Effector memory CD4-positive, alpha-beta T cell (primary cell): ENCODE measurements around the gene RAD51D.
A peak's percentile ranks its signal among the peaks of the same experiment; 100 is the strongest.

Source experiments
- DNase-seq, 3 donors: peaks; one replicate each; pipeline ENCODE4 v3.0.0-alpha.2; 2020
- H3K27ac ChIP-seq: 2 replicates; pipeline ENCODE4 v1.7.0; 2013; ENCODE audit warnings: mild to moderate bottlenecking, low read length, moderate library complexity; ENCODE audit not compliant: insufficient read depth, poor library complexity, severe bottlenecking
- H3K27me3 ChIP-seq: replicated peaks from 2 replicates; pipeline ENCODE4 v1.7.0; 2013; ENCODE audit warnings: mild to moderate bottlenecking, low read length; ENCODE audit not compliant: insufficient read depth, control insufficient read depth, poor library complexity, severe bottlenecking
- H3K36me3 ChIP-seq: 2 replicates; pipeline ENCODE4 v1.7.0; 2013; ENCODE audit warnings: mild to moderate bottlenecking, low read length, moderate library complexity; ENCODE audit not compliant: control insufficient read depth, insufficient read depth
- H3K4me1 ChIP-seq: 2 replicates; pipeline ENCODE4 v1.7.0; 2013; ENCODE audit warnings: low read length, mild to moderate bottlenecking; ENCODE audit not compliant: control insufficient read depth, insufficient read depth, poor library complexity, severe bottlenecking
- H3K4me3 ChIP-seq: 2 replicates; pipeline ENCODE4 v1.7.0; 2013; ENCODE audit warnings: low read length, low read depth, mild to moderate bottlenecking; ENCODE audit not compliant: insufficient read depth, poor library complexity, severe bottlenecking
- H3K9me3 ChIP-seq: 2 replicates; pipeline ENCODE4 v1.7.0; 2013; ENCODE audit warnings: mild to moderate bottlenecking, low read length, moderate library complexity; ENCODE audit not compliant: control insufficient read depth
- total RNA-seq, 3 donors: gene quantifications; one replicate each; lab custom pipeline; 2026; lab: John Stamatoyannopoulos, UW

The RAD51D gene
- total RNA-seq, result 10.9 to 16.8 (median 14.9) reads per million in 3 donors

DNA sequence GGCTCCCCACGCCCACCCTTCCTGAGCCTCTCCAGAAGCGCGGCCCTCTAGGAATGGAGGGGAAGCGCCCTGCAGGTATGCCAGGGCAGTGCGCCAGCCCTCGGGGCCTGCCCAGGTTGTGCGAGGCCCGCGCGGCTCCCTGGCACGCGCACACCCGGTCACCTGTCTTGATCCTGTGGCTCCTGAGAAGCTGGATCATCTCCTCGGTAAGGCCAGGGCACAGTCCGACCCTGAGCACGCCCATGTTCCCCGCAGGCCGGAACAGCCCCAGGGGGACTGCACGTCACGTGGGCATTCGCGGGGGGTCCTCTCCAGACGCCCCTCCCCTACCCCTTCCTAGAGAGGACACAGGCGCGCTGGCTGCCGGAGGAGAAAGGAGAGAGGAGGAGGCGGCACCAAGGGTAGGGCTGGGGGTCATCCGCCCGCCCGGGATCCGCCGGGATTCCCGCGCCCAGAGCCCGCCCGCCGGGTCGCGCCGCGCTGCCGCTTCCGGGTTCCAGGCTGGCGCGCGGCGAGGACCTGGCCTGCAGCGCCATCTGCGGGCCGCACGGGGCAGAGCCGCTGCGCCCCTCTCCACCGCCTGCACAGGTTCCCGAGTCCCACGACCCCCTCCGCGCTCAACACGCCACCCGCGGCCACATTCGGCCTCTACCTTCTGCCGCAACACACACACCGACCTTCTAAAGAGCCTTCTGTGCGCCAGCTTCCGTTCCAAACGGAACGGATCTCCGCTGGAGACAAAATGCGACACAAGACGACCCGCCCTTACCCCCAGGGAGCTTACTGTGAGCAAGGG is at the start of gene RAD51D:
TSS of gene RAD51D (minus strand) at position 491 of the 796 bp plus-strand sequence. CDS start at position 244, 247 bp downstream.
- Histone ChIP-seq H3K27ac (peak within 1 kb of the TSS; percentile 72), H3K27me3 (no peaks in the 10 kb centered on the region), H3K36me3 (no peaks in the 10 kb centered on the region), H3K4me3 (peak within 1 kb of the TSS; percentile 76), H3K9me3 (no peaks in the 10 kb centered on the region), H3K4me1 (peaks cover 8% of the 10 kb centered on the region)
- DNase-seq, result peak; percentile 61 to 71 (median 64)

DNA sequence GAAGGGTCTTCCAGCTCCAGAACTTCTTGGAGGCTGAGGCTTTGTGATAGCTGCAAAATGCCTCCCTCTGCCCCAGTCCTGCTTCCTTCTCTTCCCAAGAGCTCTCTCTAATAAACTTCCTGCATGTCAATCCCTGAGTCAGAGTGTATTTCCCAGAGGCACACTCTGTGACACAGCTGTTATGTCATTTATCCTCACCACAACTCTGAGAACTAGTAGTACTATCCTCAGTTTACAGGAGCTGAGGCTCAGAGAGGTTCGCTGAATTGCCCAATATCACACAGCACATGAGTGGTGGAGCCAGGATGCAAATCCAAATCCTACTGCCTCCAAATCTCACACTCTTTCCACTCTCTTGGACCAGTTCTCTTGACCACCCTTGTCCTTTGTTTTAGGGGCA is 48.0 kb upstream of the RAD51D start:
- H3K9me3 ChIP-seq, result no peaks in the 10 kb centered on the region
- H3K27me3 ChIP-seq, result no peaks in the 10 kb centered on the region
- DNase-seq, result no peak
- no peaks in the 10 kb centered on the region for H3K36me3 ChIP-seq
- no peak overlapping the region for H3K27ac ChIP-seq
- peaks cover 17% of the 10 kb centered on the region for H3K4me1 ChIP-seq
- no peak overlapping the region for H3K4me3 ChIP-seq

DNA sequence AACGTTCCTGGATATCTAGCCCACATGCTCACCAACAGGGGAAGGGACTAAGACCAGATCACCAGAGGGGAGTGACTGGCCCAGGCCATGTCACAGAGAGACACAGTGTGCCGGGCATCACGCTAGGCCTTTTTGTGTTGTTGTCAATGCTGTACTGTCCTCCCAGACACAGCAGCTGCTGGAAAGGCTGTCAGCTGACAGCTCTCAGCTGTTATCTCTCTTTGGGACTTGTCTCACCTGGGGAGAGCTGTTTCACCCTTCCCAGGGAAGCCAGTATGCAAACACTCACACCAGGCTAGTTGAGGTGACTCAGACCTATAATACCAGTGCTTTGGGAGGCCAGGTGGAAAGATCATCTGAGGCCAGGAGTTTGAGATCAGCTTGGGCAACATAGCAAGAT is 47.4 kb upstream of the RAD51D start:
- H3K27me3 ChIP-seq, result no peaks in the 10 kb centered on the region
- DNase-seq, result no peak

DNA sequence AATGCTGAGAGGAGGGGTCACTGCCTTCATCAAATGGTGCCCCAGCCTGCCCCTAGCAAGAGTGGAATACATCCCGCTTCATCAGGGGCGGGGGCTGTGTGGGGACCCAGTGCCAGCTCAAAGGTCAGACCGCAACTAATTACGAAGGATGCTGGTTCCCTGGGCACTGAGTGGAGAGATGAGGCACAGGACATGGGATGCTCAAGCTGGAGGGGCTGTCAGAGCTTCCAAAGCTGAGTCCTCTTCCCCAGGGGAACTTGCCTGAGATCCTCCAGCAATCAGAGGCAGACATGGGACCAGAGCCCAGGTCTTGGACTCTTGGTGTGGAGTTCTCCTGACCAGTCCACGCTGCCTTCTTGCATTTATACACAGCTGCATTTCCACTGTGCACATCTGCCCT is 46.9 kb upstream of the RAD51D start:
- H3K27ac ChIP-seq, result no peak overlapping the region
- DNase-seq, result no peak
- no peaks in the 10 kb centered on the region for H3K9me3 ChIP-seq
- peaks cover 16% of the 10 kb centered on the region for H3K4me1 ChIP-seq
- no peaks in the 10 kb centered on the region for H3K36me3 ChIP-seq
- no peak overlapping the region for H3K4me3 ChIP-seq
- H3K27me3 ChIP-seq, result no peaks in the 10 kb centered on the region

More for the DNA sequence above, 47.4 kb upstream of the RAD51D start:
- Histone ChIP-seq H3K27ac (no peak overlapping the region), H3K4me1 (peaks cover 16% of the 10 kb centered on the region), H3K36me3 (no peaks in the 10 kb centered on the region), H3K9me3 (no peaks in the 10 kb centered on the region), H3K4me3 (no peak overlapping the region)

DNA sequence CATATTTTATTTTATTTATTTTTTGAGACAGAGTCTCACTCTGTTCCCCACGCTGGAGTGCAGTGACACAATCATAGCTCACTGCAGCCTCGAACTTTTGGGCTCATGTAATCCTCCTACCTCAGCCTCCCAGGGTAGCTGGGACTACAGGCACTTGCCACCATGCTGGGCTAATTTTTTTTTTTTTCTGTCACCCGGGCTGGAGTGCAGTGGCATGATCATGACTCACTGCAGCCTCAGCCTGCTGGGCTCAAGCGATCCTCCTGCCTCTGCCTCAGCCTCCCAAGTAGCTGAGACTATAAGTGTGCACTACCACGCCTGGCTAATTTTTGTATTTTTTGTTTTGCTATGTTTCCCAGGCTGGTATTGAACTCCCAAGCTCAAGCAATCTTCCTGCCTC is 45.1 kb upstream of the RAD51D start:
- Histone ChIP-seq H3K4me3 (no peak overlapping the region), H3K9me3 (no peaks in the 10 kb centered on the region), H3K27me3 (no peaks in the 10 kb centered on the region), H3K27ac (no peak overlapping the region), H3K36me3 (no peaks in the 10 kb centered on the region), H3K4me1 (peaks cover 26% of the 10 kb centered on the region)
- DNase-seq, result no peak

DNA sequence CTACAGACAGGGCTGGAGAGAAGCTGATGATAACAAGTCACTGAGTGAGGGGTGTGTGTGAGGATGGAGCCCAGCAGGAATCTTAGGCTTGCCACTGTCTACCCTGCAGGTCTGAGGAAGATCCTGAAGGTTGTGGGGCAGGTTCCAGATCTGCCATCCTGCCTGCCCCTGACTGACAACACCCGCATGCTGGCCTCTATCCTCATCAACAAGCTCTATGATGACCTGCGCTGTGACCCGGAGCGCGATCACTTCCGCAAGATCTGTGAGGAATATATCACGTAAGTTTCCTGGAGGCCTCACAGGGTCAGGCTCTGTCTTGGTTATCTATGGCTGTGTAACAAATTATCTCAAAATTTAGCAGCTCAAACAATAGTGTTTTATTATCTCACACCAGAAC is 44.2 kb upstream of the RAD51D start:
- no peak for DNase-seq
- Histone ChIP-seq H3K4me1 (peaks cover 26% of the 10 kb centered on the region), H3K9me3 (no peaks in the 10 kb centered on the region), H3K4me3 (no peak overlapping the region), H3K36me3 (no peaks in the 10 kb centered on the region), H3K27me3 (no peaks in the 10 kb centered on the region), H3K27ac (no peak overlapping the region)

DNA sequence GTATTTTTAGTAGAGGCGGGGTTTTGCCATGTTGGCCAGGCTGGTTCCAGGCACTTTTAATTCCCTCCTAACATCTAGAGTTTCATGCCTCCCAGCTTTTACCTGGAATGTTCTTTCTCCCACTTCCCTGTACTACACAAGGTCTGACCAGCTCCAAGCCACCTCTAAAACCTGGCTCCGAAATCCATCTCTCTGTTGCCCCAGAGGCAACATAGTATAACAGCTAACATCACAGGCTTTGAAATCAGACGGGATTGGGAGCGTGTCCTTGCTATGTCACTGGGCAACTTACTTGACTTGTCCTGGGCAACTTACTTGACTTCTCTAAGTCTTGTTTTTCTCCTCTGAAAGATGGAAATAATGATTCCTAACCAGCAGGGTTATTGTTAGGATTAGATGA is 43.1 kb upstream of the RAD51D start:
- no peaks in the 10 kb centered on the region for H3K27me3 ChIP-seq
- peaks cover 26% of the 10 kb centered on the region for H3K4me1 ChIP-seq
- H3K4me3 ChIP-seq, result no peak overlapping the region
- no peaks in the 10 kb centered on the region for H3K36me3 ChIP-seq
- H3K9me3 ChIP-seq, result no peaks in the 10 kb centered on the region
- DNase-seq, result no peak
- H3K27ac ChIP-seq, result peak overlapping the region; percentile 70

DNA sequence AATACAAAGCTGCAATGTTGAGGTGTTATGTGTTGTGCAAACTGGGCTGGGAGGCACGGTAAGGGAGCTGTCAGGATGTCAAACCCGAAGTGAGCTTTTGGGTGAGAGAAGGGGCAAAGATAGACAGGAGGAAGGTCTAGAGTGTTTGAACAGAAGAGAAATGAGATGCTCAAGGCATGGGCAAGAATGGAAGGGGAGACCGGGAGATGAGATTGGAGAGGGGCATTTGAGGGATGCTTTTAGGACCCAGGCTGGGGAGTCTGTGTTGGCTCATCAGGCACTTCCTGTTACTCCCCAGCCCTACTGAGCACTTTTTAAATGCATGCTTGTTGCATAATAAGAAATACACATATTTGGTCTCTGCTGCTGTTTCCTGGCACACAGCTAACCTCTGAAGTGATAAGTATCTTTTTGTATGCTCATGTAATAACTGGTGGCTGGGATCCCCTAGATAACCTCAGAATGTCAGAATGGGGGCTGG is 41.7 kb upstream of the RAD51D start:
- Histone ChIP-seq H3K4me1 (peaks cover 26% of the 10 kb centered on the region), H3K27me3 (no peaks in the 10 kb centered on the region), H3K9me3 (no peaks in the 10 kb centered on the region), H3K4me3 (no peak overlapping the region), H3K27ac (peak overlapping the region; percentile 70), H3K36me3 (no peaks in the 10 kb centered on the region)
- DNase-seq, result no peak

DNA sequence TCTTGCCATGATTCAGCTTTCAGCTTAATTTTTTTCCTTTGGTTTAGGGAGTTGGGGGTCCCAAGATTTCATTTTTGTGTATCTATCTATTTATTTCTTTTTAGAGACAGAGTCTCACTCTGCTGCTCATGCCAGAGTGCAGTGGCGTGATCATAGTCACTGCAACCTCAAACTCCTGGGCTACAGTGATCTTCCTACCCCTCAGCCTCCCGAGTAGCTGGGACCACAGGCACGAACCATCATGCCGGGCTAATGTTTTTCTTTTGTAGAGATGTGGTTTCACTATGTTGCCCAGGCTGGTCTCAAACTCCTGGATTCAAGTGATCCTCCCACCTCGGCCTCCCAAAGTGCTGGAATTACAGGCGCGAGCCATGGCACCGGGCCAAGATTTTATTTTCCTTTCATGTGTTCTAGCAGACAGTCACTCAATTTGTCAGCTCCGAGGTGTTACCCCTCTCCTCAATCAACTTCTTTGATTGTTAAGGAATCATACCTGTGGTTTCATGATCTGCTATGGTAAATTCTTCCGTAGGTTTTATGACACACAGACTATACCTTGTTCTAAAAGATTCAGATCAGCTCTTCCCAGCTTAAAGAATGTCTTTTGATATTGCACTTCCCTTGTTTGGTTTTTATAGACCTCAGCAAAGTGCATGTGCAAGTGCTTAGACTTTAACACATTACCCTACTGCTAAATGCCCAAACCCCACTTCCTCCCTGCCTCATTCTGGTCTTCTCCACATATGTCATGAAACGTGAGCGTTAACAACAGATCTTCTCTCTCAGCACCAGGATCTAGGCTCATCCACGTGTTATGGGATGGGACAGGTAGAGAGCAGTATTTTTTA is 40.9 kb upstream of the RAD51D start:
- H3K27ac ChIP-seq, result peak overlapping the region; percentile 70
- H3K9me3 ChIP-seq, result no peaks in the 10 kb centered on the region
- peaks cover 24% of the 10 kb centered on the region for H3K4me1 ChIP-seq
- peak in 1 of 3 donors; percentile 32 for DNase-seq
- no peak overlapping the region for H3K4me3 ChIP-seq
- H3K27me3 ChIP-seq, result no peaks in the 10 kb centered on the region
- no peaks in the 10 kb centered on the region for H3K36me3 ChIP-seq

DNA sequence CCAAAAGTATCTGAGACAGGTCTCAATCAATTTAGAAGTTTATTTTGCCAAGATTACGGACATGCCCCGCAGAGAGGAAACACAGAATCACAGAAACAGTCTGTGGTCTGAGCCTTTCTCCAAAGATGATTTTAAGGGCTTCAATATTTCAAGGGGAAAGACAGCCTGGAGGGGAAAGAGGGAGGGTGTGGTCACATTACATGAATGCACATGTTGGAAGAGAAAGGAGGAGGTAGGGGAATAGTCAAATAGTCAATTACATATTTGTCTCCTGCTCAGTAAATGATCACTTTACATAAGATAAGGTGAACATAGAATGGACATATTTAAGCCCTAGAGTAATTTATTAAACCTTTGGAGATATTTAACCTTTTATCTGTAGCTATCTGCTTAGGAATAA is 40.3 kb upstream of the RAD51D start:
- Histone ChIP-seq H3K27me3 (no peaks in the 10 kb centered on the region), H3K27ac (peak overlapping the region; percentile 9), H3K4me3 (no peak overlapping the region), H3K36me3 (no peaks in the 10 kb centered on the region), H3K4me1 (peaks cover 18% of the 10 kb centered on the region), H3K9me3 (no peaks in the 10 kb centered on the region)
- no peak for DNase-seq
